ENCODE results near the gene PAM16. TPM values are rescaled to one million over a fixed set of nuclear protein-coding genes. Genes with fewer than 3 reads are reported as not detected.

The PAM16 gene
- total RNA-seq, 3 donors from 2014 or later (not counting 1 experiment from before 2014, with no cell fraction given): 29.4 to 42.7 (median 39.0) TPM

GRCh38 chr16:4298761-4299522 is 52.2 kb downstream of the PAM16 start:
- H3K36me3 Mint-ChIP-seq: no peaks in the 10 kb centered on the region
- Histone ChIP-seq H3K4me1 (ENCODE audit: control insufficient read depth, insufficient read depth, low read length) (no peaks in the 10 kb centered on the region), H3K9me3 (ENCODE audit: control insufficient read depth, insufficient read depth, low read length) (no peaks in the 10 kb centered on the region), H3K4me3 (ENCODE audit: low read length) (no peak overlapping the region), H3K27ac (ENCODE audit: low read length) (no peak overlapping the region), H3K27me3 (ENCODE audit: control insufficient read depth, insufficient read depth, low read length) (peaks cover 1% of the 10 kb centered on the region), H3K36me3 (ENCODE audit: control insufficient read depth, insufficient read depth, low read length) (no peaks in the 10 kb centered on the region)
- no peaks in the 10 kb centered on the region for H3K27me3 Mint-ChIP-seq (ENCODE audit: low read depth in 2 of 2)
- no peak overlapping the region for H3K27ac Mint-ChIP-seq
- peaks cover 0 to 4% of the 10 kb centered on the region in 2 donors for H3K4me1 Mint-ChIP-seq
- intact Hi-C loops (cut with micrococcal nuclease): no loop called here
- no peak for DNase-seq
- H3K9me3 Mint-ChIP-seq: no peaks in the 10 kb centered on the region
- no peak for ATAC-seq
- 55% methylated on average over 15 of the region's 15 CpGs for WGBS (ENCODE audit: insufficient coverage)
- TF ChIP-seq CTCF (IDR thresholded peaks at IDR 0.05): no peak
- no peak overlapping the region for H3K4me3 Mint-ChIP-seq

GRCh38 chr16:4297480-4297879 is 53.6 kb downstream of the PAM16 start:
- H3K27ac ChIP-seq (ENCODE audit: low read length): no peak overlapping the region
- ATAC-seq (no peak), DNase-seq (no peak)
- peaks cover 0 to 8% of the 10 kb centered on the region in 2 donors for H3K27me3 Mint-ChIP-seq (ENCODE audit: low read depth in 2 of 2)
- TF ChIP-seq CTCF (IDR thresholded peaks at IDR 0.05): no peak
- no peaks in the 10 kb centered on the region for H3K36me3 ChIP-seq (ENCODE audit: control insufficient read depth, insufficient read depth, low read length)
- H3K4me1 ChIP-seq (ENCODE audit: control insufficient read depth, insufficient read depth, low read length): no peaks in the 10 kb centered on the region
- H3K4me3 ChIP-seq (ENCODE audit: low read length): no peak overlapping the region
- no peak overlapping the region for H3K27ac Mint-ChIP-seq
- 90% methylated on average over 6 of the region's 6 CpGs for WGBS (ENCODE audit: insufficient coverage)
- H3K36me3 Mint-ChIP-seq: no peaks in the 10 kb centered on the region
- intact Hi-C loops (cut with micrococcal nuclease): no loop called here
- no peaks in the 10 kb centered on the region for H3K9me3 ChIP-seq (ENCODE audit: control insufficient read depth, insufficient read depth, low read length)
- peaks cover 5% of the 10 kb centered on the region for H3K27me3 ChIP-seq (ENCODE audit: control insufficient read depth, insufficient read depth, low read length)
- H3K4me1 Mint-ChIP-seq: peaks cover 0 to 8% of the 10 kb centered on the region in 2 donors
- no peak overlapping the region for H3K4me3 Mint-ChIP-seq
- no peaks in the 10 kb centered on the region for H3K9me3 Mint-ChIP-seq

- Histone ChIP-seq H3K4me3 (ENCODE audit: low read length) (no peak overlapping the region), H3K4me1 (ENCODE audit: control insufficient read depth, insufficient read depth, low read length) (no peaks in the 10 kb centered on the region), H3K9me3 (ENCODE audit: control insufficient read depth, insufficient read depth, low read length) (no peaks in the 10 kb centered on the region), H3K27me3 (ENCODE audit: control insufficient read depth, insufficient read depth, low read length) (peaks cover 5% of the 10 kb centered on the region), H3K36me3 (ENCODE audit: control insufficient read depth, insufficient read depth, low read length) (no peaks in the 10 kb centered on the region), H3K27ac (ENCODE audit: low read length) (no peak overlapping the region)
- no peak overlapping the region for H3K4me3 Mint-ChIP-seq
- intact Hi-C loops (cut with micrococcal nuclease): no loop called here
- no peak for TF ChIP-seq CTCF (IDR thresholded peaks at IDR 0.05)
- peaks cover 0 to 8% of the 10 kb centered on the region in 2 donors for H3K4me1 Mint-ChIP-seq
- H3K27me3 Mint-ChIP-seq (ENCODE audit: low read depth in 2 of 2): peaks cover 5 to 14% of the 10 kb centered on the region in 2 donors
- no peak overlapping the region for H3K27ac Mint-ChIP-seq
- DNase-seq (no peak), ATAC-seq (no peak)
- WGBS (ENCODE audit: insufficient coverage): 77% methylated on average over 5 of the region's 6 CpGs
- no peaks in the 10 kb centered on the region for H3K9me3 Mint-ChIP-seq
- no peaks in the 10 kb centered on the region for H3K36me3 Mint-ChIP-seq
Observed at GRCh38 chr16:4295581-4295980, 55.5 kb downstream of the PAM16 start.
